Astrocyte of the cerebellum (primary cell): Measurements from ENCODE around the gene PPP2R2D.
"Not testable (repeated sequence)": the region's sequence is repeated elsewhere in the genome, so short reads cannot be mapped to it uniquely, and the experiment has no call there.

Experiments used
- DNase-seq: peaks from one replicate; pipeline ENCODE4 v3.0.0-alpha.2; 2011; ENCODE audit warnings: low read depth
- H3K4me3 ChIP-seq: 2 replicates; pipeline ENCODE4 v1.5.1; 2011; ENCODE audit warnings: mild to moderate bottlenecking, low read depth, low read length, moderate library complexity
- CTCF ChIP-seq: IDR thresholded peaks from 2 replicates; pipeline ENCODE4 v1.5.1; 2012; ENCODE audit warnings: low read length, low read depth, moderate library complexity, mild to moderate bottlenecking; ENCODE audit errors: missing control alignments
- in situ Hi-C: cut with HindIII; loops from 2 replicates; pipeline ENCODE4 v1.10.0; 2017; ENCODE audit warnings: low sequenced_read_pairs

PPP2R2D gene

GRCh38 chr10:131881104-131881880 lies 19.5 kb upstream of the PPP2R2D start:
- in situ Hi-C loops, result no loop called here
- DNase-seq, result no peak
- H3K4me3 ChIP-seq, result no peak overlapping the region
- no peak for TF ChIP-seq CTCF

GRCh38 chr10:131882151-131882550 lies 18.7 kb upstream of the PPP2R2D start:
- no peak for DNase-seq
- TF ChIP-seq CTCF, result no peak
- in situ Hi-C loops, result no loop called here
- H3K4me3 ChIP-seq, result no peak overlapping the region

- TF ChIP-seq CTCF, result no peak
- no peak for DNase-seq
- in situ Hi-C loops, result no loop called here
- H3K4me3 ChIP-seq, result no peak overlapping the region
Measured at GRCh38 chr10:131882590-131883451, 18.0 kb upstream of the PPP2R2D start.

- in situ Hi-C loops, DNase-seq, H3K4me3 ChIP-seq: not testable (repeated sequence)
Measured at GRCh38 chr10:131883621-131884393, 17.0 kb upstream of the PPP2R2D start.

GRCh38 chr10:131885391-131886165 lies 15.2 kb upstream of the PPP2R2D start:
- H3K4me3 ChIP-seq, result no peak overlapping the region
- peak; percentile 92 for TF ChIP-seq CTCF
- in situ Hi-C loops, result no loop called here
- no peak for DNase-seq

- TF ChIP-seq CTCF, result no peak
- no peak overlapping the region for H3K4me3 ChIP-seq
- in situ Hi-C loops, result no loop called here
- no peak for DNase-seq
Measured at GRCh38 chr10:131886237-131886636, 14.6 kb upstream of the PPP2R2D start.
